Mucosa of rectum (tissue), 2 donors: ENCODE measurements around the gene ISLR2.
"Not testable (repeated sequence)": the region's sequence is repeated elsewhere in the genome, so short reads cannot be mapped to it uniquely, and the experiment has no call there.

Experiments used
- H3K27ac ChIP-seq, 2 donors: one replicate each; pipeline ENCODE4 v1.7.0; 2013; ENCODE audit warnings: inconsistent platforms in 2 of 2, low read depth in 2 of 2, low read length in 2 of 2
- H3K27me3 ChIP-seq, 2 donors: one replicate each; pipeline ENCODE4 v1.7.0; 2013; ENCODE audit warnings: low read length in 2 of 2; ENCODE audit not compliant: control insufficient read depth in 2 of 2, insufficient read depth in 2 of 2
- H3K36me3 ChIP-seq, 2 donors: one replicate each; pipeline ENCODE4 v1.7.0; 2013; ENCODE audit warnings: low read length in 2 of 2; ENCODE audit not compliant: control insufficient read depth in 2 of 2, insufficient read depth in 2 of 2
- H3K4me1 ChIP-seq, 2 donors: one replicate each; pipeline ENCODE4 v1.7.0; 2013; ENCODE audit warnings: low read length in 2 of 2, mild to moderate bottlenecking in 1 of 2; ENCODE audit not compliant: control insufficient read depth in 2 of 2, insufficient read depth in 2 of 2
- H3K4me3 ChIP-seq, 2 donors: one replicate each; pipeline ENCODE4 v1.7.0; 2013; ENCODE audit warnings: low read length in 2 of 2
- H3K9ac ChIP-seq, 2 donors: one replicate each; pipeline ENCODE4 v1.7.0; 2013; ENCODE audit warnings: low read length in 2 of 2, low read depth in 1 of 2, mild to moderate bottlenecking in 1 of 2
- H3K9me3 ChIP-seq, 2 donors: one replicate each; pipeline ENCODE4 v1.7.0; 2013; ENCODE audit warnings: low read length in 2 of 2; ENCODE audit not compliant: control insufficient read depth in 2 of 2
- donor health status: healthy.
- donor health status: Normal muscosa, but diverticular disease.

Gene ISLR2, protein sequence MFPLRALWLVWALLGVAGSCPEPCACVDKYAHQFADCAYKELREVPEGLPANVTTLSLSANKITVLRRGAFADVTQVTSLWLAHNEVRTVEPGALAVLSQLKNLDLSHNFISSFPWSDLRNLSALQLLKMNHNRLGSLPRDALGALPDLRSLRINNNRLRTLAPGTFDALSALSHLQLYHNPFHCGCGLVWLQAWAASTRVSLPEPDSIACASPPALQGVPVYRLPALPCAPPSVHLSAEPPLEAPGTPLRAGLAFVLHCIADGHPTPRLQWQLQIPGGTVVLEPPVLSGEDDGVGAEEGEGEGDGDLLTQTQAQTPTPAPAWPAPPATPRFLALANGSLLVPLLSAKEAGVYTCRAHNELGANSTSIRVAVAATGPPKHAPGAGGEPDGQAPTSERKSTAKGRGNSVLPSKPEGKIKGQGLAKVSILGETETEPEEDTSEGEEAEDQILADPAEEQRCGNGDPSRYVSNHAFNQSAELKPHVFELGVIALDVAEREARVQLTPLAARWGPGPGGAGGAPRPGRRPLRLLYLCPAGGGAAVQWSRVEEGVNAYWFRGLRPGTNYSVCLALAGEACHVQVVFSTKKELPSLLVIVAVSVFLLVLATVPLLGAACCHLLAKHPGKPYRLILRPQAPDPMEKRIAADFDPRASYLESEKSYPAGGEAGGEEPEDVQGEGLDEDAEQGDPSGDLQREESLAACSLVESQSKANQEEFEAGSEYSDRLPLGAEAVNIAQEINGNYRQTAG

DNA sequence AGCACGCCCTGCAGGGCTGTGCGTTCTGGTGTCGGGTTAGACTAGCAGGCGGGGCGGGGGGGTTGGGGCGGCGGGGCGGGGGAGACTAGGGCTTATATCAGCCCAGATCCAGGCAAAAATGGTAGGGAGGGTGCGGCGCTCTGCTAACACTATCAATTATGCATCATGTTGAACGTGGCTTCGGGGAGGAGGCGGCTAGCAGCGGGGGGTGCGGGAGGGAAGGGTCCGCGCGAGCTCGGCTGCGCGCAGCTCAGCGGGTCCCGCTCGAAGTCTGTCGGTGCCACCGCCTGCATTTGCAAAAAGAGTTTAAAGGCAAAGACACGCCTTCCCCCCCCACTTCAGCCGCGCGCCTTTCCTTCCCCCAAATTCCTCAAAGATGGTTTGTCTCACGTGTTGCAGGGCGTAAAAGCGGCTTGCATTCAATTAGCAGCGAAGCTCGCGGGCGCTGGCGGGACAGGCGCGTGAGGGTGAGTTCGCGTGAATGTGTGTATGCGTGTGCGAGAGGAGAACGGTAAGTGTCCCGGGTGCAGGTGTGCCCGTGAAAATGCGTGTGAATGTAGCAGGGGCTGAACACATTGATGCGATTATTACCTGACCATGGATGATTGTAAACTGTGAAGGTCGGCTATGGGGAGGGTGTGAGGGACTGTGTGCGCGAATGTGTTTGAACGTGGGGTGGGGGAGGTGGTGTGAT, at the start of gene ISLR2:
ISLR2 (plus strand) TSS at position 432 of the 694 bp plus-strand sequence. CDS start 2,169 bp downstream, outside the sequence.
- no peak within 1 kb of the TSS for H3K9ac ChIP-seq
- no peaks in the 10 kb centered on the region for H3K9me3 ChIP-seq
- H3K4me1 ChIP-seq: no peaks in the 10 kb centered on the region
- no peaks in the 10 kb centered on the region for H3K36me3 ChIP-seq
- H3K27me3 ChIP-seq: peaks cover 52 to 58% of the 10 kb centered on the region in 2 donors
- H3K4me3 ChIP-seq: no peak within 1 kb of the TSS
- H3K27ac ChIP-seq: no peak within 1 kb of the TSS

DNA sequence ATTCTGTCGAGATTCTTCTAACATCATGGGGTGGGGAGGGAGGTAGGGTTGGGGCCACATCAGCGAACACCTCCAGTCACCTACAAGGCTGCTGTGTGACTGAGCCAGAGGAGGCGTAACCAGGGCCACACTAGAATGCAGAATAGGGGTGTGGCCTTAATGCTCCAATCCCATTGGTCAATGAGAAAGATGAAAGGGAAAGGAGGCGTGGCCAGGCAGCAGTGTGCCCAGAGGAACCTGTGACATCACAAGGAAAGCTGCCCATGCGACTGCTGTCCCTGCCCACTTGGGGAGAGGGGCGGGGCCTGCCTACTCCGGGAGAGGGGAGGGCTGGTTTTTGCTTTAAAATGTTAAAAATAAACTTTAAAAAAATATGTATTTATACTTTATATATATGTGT, 47.9 kb upstream of the ISLR2 start, which contains the start of gene GOLGA6A:
GOLGA6A (minus strand) TSS at position 101 of the 400 bp plus-strand sequence; CDS start at position 60, 41 bp downstream.
- H3K4me3 ChIP-seq, H3K4me1 ChIP-seq, H3K27me3 ChIP-seq, H3K9ac ChIP-seq, H3K36me3 ChIP-seq, H3K9me3 ChIP-seq, H3K27ac ChIP-seq: not testable (repeated sequence)

DNA sequence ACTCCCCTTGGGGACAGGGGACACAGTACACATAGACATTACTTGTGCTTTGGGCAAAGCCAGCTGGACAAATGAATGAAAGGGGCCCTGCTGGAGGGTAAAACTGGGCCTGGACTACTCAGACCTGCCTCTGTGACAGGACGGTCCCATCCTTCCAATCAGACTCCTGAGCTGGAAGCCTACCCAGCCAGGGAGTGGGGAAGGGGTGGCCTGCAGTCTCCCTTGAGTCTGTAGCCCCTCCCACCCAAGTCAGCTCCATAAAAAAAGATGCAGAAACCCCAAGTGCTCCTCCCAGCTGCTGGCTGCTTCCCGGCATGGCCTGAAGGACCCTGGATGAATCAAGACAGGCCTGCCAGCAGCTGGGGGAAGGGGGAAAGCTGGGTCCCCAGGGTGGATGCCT, 35.8 kb upstream of the ISLR2 start:
- not testable (repeated sequence) for H3K9ac ChIP-seq, H3K4me1 ChIP-seq, H3K9me3 ChIP-seq, H3K27ac ChIP-seq, H3K36me3 ChIP-seq, H3K27me3 ChIP-seq, H3K4me3 ChIP-seq

DNA sequence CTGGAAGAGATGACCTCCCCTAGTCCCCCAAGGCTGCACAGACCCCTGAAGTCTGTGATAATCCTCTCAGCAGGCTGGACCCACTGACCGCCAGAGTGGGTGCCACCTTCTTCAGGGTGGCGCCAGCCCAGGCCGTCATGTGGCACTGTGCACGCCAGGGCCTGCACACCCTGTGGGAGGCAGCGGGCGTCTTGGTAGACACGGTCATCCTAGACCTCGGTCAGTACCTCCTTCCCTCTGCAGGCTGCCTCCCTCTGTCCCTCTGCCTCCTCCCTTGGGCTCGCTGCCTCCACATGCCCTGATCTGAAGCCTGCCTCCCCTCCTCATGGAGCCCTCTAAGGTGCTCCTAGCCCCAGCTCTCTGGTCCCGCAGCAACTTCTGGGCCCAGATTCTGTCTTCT, 34.8 kb upstream of the ISLR2 start:
- not testable (repeated sequence) for H3K27me3 ChIP-seq, H3K36me3 ChIP-seq, H3K27ac ChIP-seq, H3K9ac ChIP-seq, H3K9me3 ChIP-seq, H3K4me1 ChIP-seq, H3K4me3 ChIP-seq

DNA sequence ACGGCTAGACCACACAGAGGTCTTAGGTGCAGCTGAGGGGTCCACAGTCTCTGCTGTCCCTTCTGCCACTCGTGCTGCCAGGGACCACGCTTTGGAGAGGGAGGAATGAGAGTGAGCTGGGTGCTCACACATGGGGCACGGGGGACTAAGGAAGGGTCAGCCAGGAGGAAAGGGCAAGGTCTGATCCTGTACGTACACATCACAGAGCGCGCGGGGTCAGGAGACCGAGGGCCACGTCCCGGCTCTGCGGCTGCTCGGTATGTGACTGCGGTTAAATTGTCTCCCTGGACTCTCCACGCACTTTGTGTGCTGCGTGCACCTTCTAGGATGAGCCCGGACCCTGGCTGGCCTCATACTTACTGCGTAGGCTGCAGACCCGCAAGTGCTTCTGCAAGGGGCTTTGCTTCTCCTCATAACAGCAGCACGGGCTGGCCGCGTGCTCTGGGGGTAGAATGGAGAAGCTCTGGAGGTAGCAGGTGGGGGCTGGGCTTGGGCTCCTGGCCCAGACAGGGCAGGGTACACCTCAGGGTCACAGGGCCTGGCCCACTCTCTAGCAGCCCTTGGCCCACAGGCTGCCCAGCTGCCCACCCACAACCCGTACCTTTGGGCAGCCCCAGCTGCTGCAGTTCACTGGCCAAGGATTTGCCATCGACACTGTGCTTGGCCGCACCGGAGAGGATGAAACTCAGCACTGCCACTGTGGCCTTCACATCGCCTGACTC, 33.5 kb upstream of the ISLR2 start:
- not testable (repeated sequence) for H3K4me1 ChIP-seq, H3K9me3 ChIP-seq

DNA sequence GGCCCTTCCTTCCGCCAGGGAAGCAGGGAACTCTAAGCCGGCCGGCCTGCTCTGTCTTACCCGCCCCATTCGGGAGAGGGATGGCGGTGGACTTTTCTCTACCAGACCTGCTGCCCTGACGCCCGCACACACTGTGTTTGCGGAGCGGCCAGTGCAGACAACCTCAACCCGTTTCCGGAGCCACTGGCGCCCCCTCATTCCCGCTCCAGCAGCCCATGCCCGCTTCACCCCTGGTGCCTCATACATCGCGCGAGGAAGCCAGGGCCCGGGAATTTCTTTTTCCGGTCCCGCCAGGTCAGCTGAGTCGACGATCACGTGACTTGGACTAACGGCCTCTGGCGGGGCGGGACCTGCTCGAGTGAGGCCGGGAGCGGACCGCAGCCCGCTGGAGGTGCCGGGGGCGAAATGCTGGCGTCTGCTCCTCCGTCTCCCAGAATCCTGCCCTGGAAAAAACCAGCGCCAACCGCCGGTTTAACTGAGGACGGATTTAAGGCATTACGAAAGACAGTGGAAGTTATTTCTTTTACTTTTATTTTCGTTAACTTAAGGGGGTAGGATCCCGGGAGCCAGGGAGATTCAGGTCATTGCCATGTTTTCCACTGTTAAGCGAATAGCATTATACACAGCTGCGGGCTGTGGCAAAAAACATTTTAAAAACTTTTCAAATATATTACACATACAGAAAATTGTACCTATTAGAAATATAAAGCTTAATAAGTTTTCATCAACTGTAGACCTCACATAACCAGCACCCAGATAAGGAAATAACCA, 30.2 kb upstream of the ISLR2 start:
- H3K36me3 ChIP-seq, H3K9ac ChIP-seq, H3K4me1 ChIP-seq, H3K9me3 ChIP-seq, H3K27ac ChIP-seq, H3K27me3 ChIP-seq: not testable (repeated sequence)
- peak overlapping the region; percentile 61 to 65 for H3K4me3 ChIP-seq

More for the DNA sequence above, 33.5 kb upstream of the ISLR2 start:
- not testable (repeated sequence) for H3K4me3 ChIP-seq, H3K27me3 ChIP-seq, H3K36me3 ChIP-seq, H3K9ac ChIP-seq, H3K27ac ChIP-seq

DNA sequence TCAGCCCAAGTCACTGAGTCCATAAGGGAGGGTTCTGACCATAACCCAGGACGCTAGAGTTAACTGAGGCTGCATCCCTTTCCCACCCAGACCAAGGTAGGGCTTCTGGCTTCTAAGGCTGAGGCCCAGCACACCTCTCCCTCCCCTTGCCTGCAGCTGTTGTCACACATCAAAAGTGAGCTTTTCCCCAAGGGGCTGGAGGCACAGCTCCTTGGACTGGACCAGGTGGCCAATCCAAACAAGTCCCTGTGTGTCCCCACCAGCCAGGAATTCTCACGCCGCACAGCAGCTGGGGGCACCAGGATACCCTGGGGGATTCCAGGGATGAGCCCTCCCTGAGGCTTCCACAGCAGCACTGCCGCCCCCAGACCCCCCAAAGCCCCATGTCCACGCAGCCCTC, 22.3 kb upstream of the ISLR2 start:
- Histone ChIP-seq H3K4me1 (no peaks in the 10 kb centered on the region), H3K27me3 (no peaks in the 10 kb centered on the region), H3K36me3 (no peaks in the 10 kb centered on the region), H3K9ac (no peak overlapping the region), H3K27ac (no peak overlapping the region), H3K4me3 (no peak overlapping the region), H3K9me3 (no peaks in the 10 kb centered on the region)

DNA sequence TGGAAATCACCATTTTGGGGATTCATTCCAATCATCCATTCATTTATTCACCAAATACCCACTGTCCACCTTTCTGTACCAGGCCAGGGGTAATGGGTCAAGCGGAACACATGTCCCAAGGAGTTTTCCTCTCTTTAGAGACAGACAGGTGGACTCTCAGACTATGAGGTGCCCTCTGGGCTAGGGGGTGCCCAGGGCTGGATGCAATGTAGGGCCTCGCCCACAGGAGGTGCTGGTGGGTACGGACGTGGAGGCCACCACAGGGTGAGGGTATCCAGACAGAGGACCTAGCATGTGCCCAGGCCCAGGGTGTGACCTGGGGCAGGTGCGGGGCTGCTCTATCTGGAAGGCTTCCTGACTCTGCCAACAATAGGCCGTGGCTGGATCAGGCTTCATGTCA, 21.8 kb upstream of the ISLR2 start:
- H3K27ac ChIP-seq, H3K4me1 ChIP-seq, H3K36me3 ChIP-seq, H3K4me3 ChIP-seq, H3K27me3 ChIP-seq, H3K9me3 ChIP-seq, H3K9ac ChIP-seq: not testable (repeated sequence)

DNA sequence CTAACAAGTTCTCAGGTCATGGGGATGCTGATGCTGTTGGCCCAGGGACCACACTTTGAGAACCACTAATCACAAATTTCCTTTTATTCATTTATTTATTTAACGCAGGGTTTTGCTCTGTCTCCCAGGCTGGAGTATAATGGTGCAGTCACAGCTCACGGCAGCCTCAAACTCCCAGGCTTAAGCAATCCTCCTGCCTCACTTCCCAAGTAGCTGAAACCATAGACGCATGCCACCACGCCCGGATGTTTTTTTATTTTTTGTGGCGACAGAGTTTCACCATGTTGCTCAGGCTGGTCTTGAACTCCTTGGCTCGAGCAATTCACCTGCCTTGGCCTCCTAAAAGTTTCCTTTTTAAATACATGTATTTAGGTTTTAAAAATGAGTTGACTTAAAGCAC, 20.7 kb upstream of the ISLR2 start:
- Histone ChIP-seq H3K27me3 (no peaks in the 10 kb centered on the region), H3K4me1 (no peaks in the 10 kb centered on the region), H3K36me3 (no peaks in the 10 kb centered on the region), H3K9me3 (no peaks in the 10 kb centered on the region), H3K4me3 (no peak overlapping the region), H3K27ac (no peak overlapping the region), H3K9ac (no peak overlapping the region)
